HG03064 (cell line): ENCODE measurements around the gene CAPRIN2.
A peak's percentile ranks its signal among the peaks of the same experiment; 100 is the strongest.

Source experiments
- ATAC-seq: cut with Tn5 transposase; IDR thresholded peaks from one replicate; pipeline ENCODE4 v1.9.1; 2021; ENCODE audit warnings: low read depth; ENCODE audit not compliant: unreplicated experiment

The CAPRIN2 gene

GRCh38 chr12:30707613-30708342 is 47.0 kb downstream of the CAPRIN2 start:
- ATAC-seq: no peak

- ATAC-seq: no peak
Measured at GRCh38 chr12:30706476-30706875, 48.3 kb downstream of the CAPRIN2 start.

GRCh38 chr12:30701056-30701455 is 53.7 kb downstream of the CAPRIN2 start:
- no peak for ATAC-seq

GRCh38 chr12:30700216-30700900 is 54.4 kb downstream of the CAPRIN2 start:
- ATAC-seq: no peak

GRCh38 chr12:30698346-30698745 is 56.4 kb downstream of the CAPRIN2 start:
- no peak for ATAC-seq

- no peak for ATAC-seq
Measured at GRCh38 chr12:30696943-30697342, 57.8 kb downstream of the CAPRIN2 start.

GRCh38 chr12:30696486-30696885 is 58.3 kb downstream of the CAPRIN2 start:
- ATAC-seq: no peak

- peak; percentile 28 for ATAC-seq
Measured at GRCh38 chr12:30696103-30696408, 58.7 kb downstream of the CAPRIN2 start.

GRCh38 chr12:30695199-30696102 is 59.3 kb downstream of the CAPRIN2 start, which contains the start of gene IPO8:
IPO8 (minus strand) TSS chr12:30695869; CDS start chr12:30695647, 222 bp downstream.
- peak; percentile 73 for ATAC-seq

GRCh38 chr12:30694412-30695198 is 60.1 kb downstream of the CAPRIN2 start:
- no peak for ATAC-seq

GRCh38 chr12:30692470-30692869 is 62.3 kb downstream of the CAPRIN2 start:
- ATAC-seq: no peak

GRCh38 chr12:30691122-30691879 is 63.5 kb downstream of the CAPRIN2 start:
- ATAC-seq: no peak

GRCh38 chr12:30687265-30687986 is 67.3 kb downstream of the CAPRIN2 start:
- ATAC-seq: no peak

- ATAC-seq: no peak
Measured at GRCh38 chr12:30679241-30679640, 75.5 kb downstream of the CAPRIN2 start.

- ATAC-seq: no peak
Measured at GRCh38 chr12:30678221-30678620, 76.5 kb downstream of the CAPRIN2 start.

GRCh38 chr12:30661210-30661609 is 93.5 kb downstream of the CAPRIN2 start:
- no peak for ATAC-seq
